CD14-positive monocyte (primary cell): ENCODE data around the gene LRRC3. TPM values are rescaled to one million over a fixed set of nuclear protein-coding genes. Genes with fewer than 3 reads are reported as not detected.

ENCODE experiments used
- DNase-seq, 3 donors: peaks; one replicate each; pipeline ENCODE4 v3.0.0-alpha.2; 2011 to 2022
- H2AFZ ChIP-seq: 2 replicates; pipeline ENCODE4 v1.6.0; 2012; ENCODE audit warnings: mild to moderate bottlenecking, low read depth, low read length, inconsistent platforms; ENCODE audit not compliant: insufficient read depth, poor library complexity, severe bottlenecking
- H3K27ac ChIP-seq, 2 donors: 1 replicate in 1 of 2; 2 replicates in 1 of 2; pipeline ENCODE4 v1.5.1; 2012 to 2013; ENCODE audit warnings: low read length in 2 of 2, control low read depth in 1 of 2, inconsistent platforms in 1 of 2, low read depth in 1 of 2, mild to moderate bottlenecking in 1 of 2
- H3K27me3 ChIP-seq, 2 donors: one replicate each; pipeline versions ENCODE4 v1.6.0 to v1.6.1; 2011 to 2013; ENCODE audit warnings: low read length in 2 of 2; ENCODE audit not compliant: control insufficient read depth in 2 of 2, insufficient read depth in 2 of 2
- H3K36me3 ChIP-seq, 2 donors: replicated peaks in 1 of 2; 1 replicate in 1 of 2; 2 replicates in 1 of 2; pipeline versions ENCODE4 v1.5.1 to v1.6.1; 2012 to 2013; ENCODE audit warnings: low read length in 2 of 2, control low read depth in 1 of 2, inconsistent platforms in 1 of 2, mild to moderate bottlenecking in 1 of 2; ENCODE audit not compliant: insufficient read depth in 2 of 2, control insufficient read depth in 1 of 2
- H3K4me1 ChIP-seq, 2 donors: 1 replicate in 1 of 2; 2 replicates in 1 of 2; pipeline versions ENCODE4 v1.5.1 to v1.6.1; 2012 to 2013; ENCODE audit warnings: low read length in 2 of 2, control low read depth in 1 of 2, inconsistent platforms in 1 of 2, mild to moderate bottlenecking in 1 of 2, moderate library complexity in 1 of 2; ENCODE audit not compliant: insufficient read depth in 2 of 2, control insufficient read depth in 1 of 2
- H3K4me2 ChIP-seq: replicated peaks from 2 replicates; pipeline ENCODE3; 2012; ENCODE audit warnings: low read length, moderate library complexity, mild to moderate bottlenecking; ENCODE audit not compliant: poor library complexity, severe bottlenecking; ENCODE audit errors: extremely low read depth
- H3K4me3 ChIP-seq, 3 experiments: fragments of 200-600 bp in 1 of 3; sonication (generic) in 1 of 3; replicated peaks in 1 of 3; 1 replicate in 2 of 3; 2 replicates in 1 of 3; pipeline ENCODE4 v1.5.1; 2011 to 2013; ENCODE audit warnings: low read length in 3 of 3, mild to moderate bottlenecking in 3 of 3, control low read depth in 2 of 3, low read depth in 2 of 3, inconsistent platforms in 1 of 3, moderate library complexity in 1 of 3
- H3K79me2 ChIP-seq: 2 replicates; pipeline ENCODE4 v1.6.0; 2012; ENCODE audit warnings: mild to moderate bottlenecking, control low read depth, inconsistent platforms, low read length, moderate library complexity; ENCODE audit not compliant: insufficient read depth
- H3K9ac ChIP-seq: 2 replicates; pipeline ENCODE4 v1.6.0; 2017; ENCODE audit warnings: low read length, mild to moderate bottlenecking; ENCODE audit not compliant: insufficient read depth, poor library complexity, severe bottlenecking
- H3K9me3 ChIP-seq, 2 donors: replicated peaks in 1 of 2; 1 replicate in 1 of 2; 2 replicates in 1 of 2; pipeline versions ENCODE4 v1.5.1 to v1.6.1; 2012 to 2013; ENCODE audit warnings: low read length in 2 of 2, control low read depth in 1 of 2; ENCODE audit not compliant: control insufficient read depth in 1 of 2, insufficient read depth in 1 of 2
- H4K20me1 ChIP-seq: 2 replicates; pipeline ENCODE4 v1.6.0; 2012; ENCODE audit warnings: mild to moderate bottlenecking, low read length, control low read depth, moderate library complexity; ENCODE audit not compliant: insufficient read depth
- H3K27ac Mint-ChIP-seq, 7 donors: one replicate each; pipeline ENCODE4 v1.8.0; 2020; ENCODE audit warnings: mild to moderate bottlenecking in 7 of 7, mixed read lengths in 7 of 7, moderate library complexity in 6 of 7, inconsistent platforms in 2 of 7
- H3K27me3 Mint-ChIP-seq, 3 donors: one replicate each; pipeline ENCODE4 v1.8.0; 2021 to 2022; ENCODE audit warnings: low read depth in 3 of 3, mild to moderate bottlenecking in 3 of 3, mixed read lengths in 3 of 3, moderate library complexity in 3 of 3, inconsistent platforms in 1 of 3
- H3K36me3 Mint-ChIP-seq, 2 donors: one replicate each; pipeline ENCODE4 v1.8.0; 2020; ENCODE audit warnings: mixed read lengths in 2 of 2, inconsistent platforms in 1 of 2, mild to moderate bottlenecking in 1 of 2
- H3K4me1 Mint-ChIP-seq: one replicate; pipeline ENCODE4 v1.8.0; 2020; ENCODE audit warnings: mild to moderate bottlenecking, mixed read lengths
- H3K4me3 Mint-ChIP-seq, 2 donors: one replicate each; pipeline ENCODE4 v1.8.0; 2020; ENCODE audit warnings: mild to moderate bottlenecking in 2 of 2, mixed read lengths in 2 of 2, moderate library complexity in 1 of 2
- H3K9me3 Mint-ChIP-seq, 7 donors: one replicate each; pipeline ENCODE4 v1.8.0; 2020 to 2022; ENCODE audit warnings: mixed read lengths in 7 of 7, mild to moderate bottlenecking in 6 of 7, moderate library complexity in 6 of 7, inconsistent platforms in 2 of 7
- CTCF ChIP-seq: fragments of 200-600 bp; IDR thresholded peaks from one replicate; pipeline ENCODE4 v1.8.0; 2022; ENCODE audit warnings: antibody characterized with exemption, mild to moderate bottlenecking
- WGBS: methylation state at CpG from one replicate; pipeline ENCODE4 v1.1.5; 2013; ENCODE audit warnings: missing lambda C conversion rate; ENCODE audit not compliant: insufficient coverage; 5-methylcytosine and 5-hydroxymethylcytosine counted together
- intact Hi-C, 2 donors: fragments of 100-400 bp; cut with micrococcal nuclease; formaldehyde crosslinking; loops; one replicate each; pipeline versions ENCODE4 v1.15.0 to v1.15.1; 2023
- polyA plus RNA-seq, 3 donors: library from polyadenylated mRNA; depleted of rRNA in 1 of 3; unstranded in 2 of 3; stranded (reverse) in 1 of 3; fragments of 300-500 nt in 2 of 3; fragments of >200 nt in 1 of 3; fragmentation: Illumina TruSeq in 2 of 3; gene quantifications; 1 replicate in 2 of 3; 2 replicates in 1 of 3; pipeline ENCODE4 v1.2.3, GENCODE V29; 2012 to 2021

Gene LRRC3
- polyA plus RNA-seq, 3 donors, result 0.30 to 0.59 (median 0.41) TPM

GRCh38 chr21:44455524-44456213 is 359 bp downstream of the LRRC3 start:
- TF ChIP-seq CTCF, result peak; percentile 14
- Mint-ChIP-seq H3K4me1 (peaks cover 14% of the 10 kb centered on the region), H3K27ac (peak overlapping the region in 2 of 7 donors; percentile 63 to 77), H3K9me3 (peaks cover 8 to 26% (median 15%) of the 10 kb centered on the region in 7 donors), H3K36me3 (no peaks in the 10 kb centered on the region), H3K27me3 (peaks cover 10 to 45% (median 14%) of the 10 kb centered on the region in 3 donors), H3K4me3 (peak overlapping the region; percentile 86 to 89)
- Histone ChIP-seq H3K79me2 (no peaks in the 10 kb centered on the region), H3K4me1 (peaks cover 6 to 13% of the 10 kb centered on the region in 2 donors), H3K4me2 (peak overlapping the region; percentile 91), H3K9ac (peak overlapping the region; percentile 56), H3K4me3 (peak overlapping the region; percentile 38 to 88 (median 50)), H3K27me3 (peaks cover 0 to 9% of the 10 kb centered on the region in 2 donors), H3K36me3 (no peaks in the 10 kb centered on the region), H2AFZ (peak overlapping the region; percentile 82), H4K20me1 (no peaks in the 10 kb centered on the region), H3K9me3 (peaks cover 0 to 9% of the 10 kb centered on the region in 2 donors), H3K27ac (no peak overlapping the region)
- 1% methylated on average over 71 of the region's 72 CpGs for WGBS
- intact Hi-C loops, result loop anchor here (2.0 to 10.0 kb wide), 2 partner anchors 117 to 359 kb away; partner anchors contain the start of genes CFAP410 (in 1 of the 2) and SUMO3 (in 1 of the 2)
- peak; percentile 25 to 34 (median 27) for DNase-seq

- Mint-ChIP-seq H3K36me3 (no peaks in the 10 kb centered on the region), H3K27ac (no peak overlapping the region), H3K4me3 (peak overlapping the region; percentile 48 to 71), H3K27me3 (peaks cover 9 to 41% (median 13%) of the 10 kb centered on the region in 3 donors), H3K4me1 (peaks cover 14% of the 10 kb centered on the region), H3K9me3 (peaks cover 8 to 26% (median 15%) of the 10 kb centered on the region in 7 donors)
- WGBS, result 86% methylated on average over 34 of the region's 35 CpGs
- H4K20me1 ChIP-seq, result no peaks in the 10 kb centered on the region
- H3K4me3 ChIP-seq, result peak overlapping the region; percentile 38 to 88 (median 50)
- intact Hi-C loops, result loop anchor here in 1 of 2 donors (10.0 kb wide), 1 partner anchor 358 kb away; the partner anchor contains the start of gene SUMO3
- no peak for DNase-seq
- TF ChIP-seq CTCF, result no peak
- peaks cover 6 to 13% of the 10 kb centered on the region in 2 donors for H3K4me1 ChIP-seq
- H3K9me3 ChIP-seq, result peaks cover 0 to 9% of the 10 kb centered on the region in 2 donors
- peak overlapping the region; percentile 56 for H3K9ac ChIP-seq
- peak overlapping the region; percentile 82 for H2AFZ ChIP-seq
- H3K4me2 ChIP-seq, result peak overlapping the region; percentile 91
- no peaks in the 10 kb centered on the region for H3K79me2 ChIP-seq
- no peaks in the 10 kb centered on the region for H3K36me3 ChIP-seq
- H3K27ac ChIP-seq, result no peak overlapping the region
- H3K27me3 ChIP-seq, result peaks cover 0 to 9% of the 10 kb centered on the region in 2 donors
Measured at GRCh38 chr21:44456214-44456914, 1.1 kb downstream of the LRRC3 start.
